ENCODE results near the gene ADAMTSL1. TPM values are rescaled to one million over a fixed set of nuclear protein-coding genes. Genes with fewer than 3 reads are reported as not detected.

ADAMTSL1 gene
- total RNA-seq, 1 experiment from 2014 or later: 0.94 TPM

- CTCF ChIA-PET: no interaction called here
- peaks cover 3% of the 10 kb centered on the region for H3K36me3 Mint-ChIP-seq
These were observed 214.9 kb downstream of the ADAMTSL1 start for GRCh38 chr9:18688581-18689565.

GRCh38 chr9:18689921-18690320 is 216.0 kb downstream of the ADAMTSL1 start:
- POLR2A ChIA-PET: no interaction called here
- H3K27me3 Mint-ChIP-seq (ENCODE audit: low read depth): no peaks in the 10 kb centered on the region
- CTCF ChIA-PET: no interaction called here
- TF ChIP-seq EMX1 (CRISPR knock-in tag; IDR thresholded peaks at IDR 0.05): no peak
- no peak for TF ChIP-seq FOXP1 (CRISPR knock-in tag; IDR thresholded peaks at IDR 0.05; ENCODE audit: borderline replicate concordance)
- TF ChIP-seq MAX (CRISPR knock-in tag; IDR thresholded peaks at IDR 0.05): no peak
- no peak for TF ChIP-seq CDX4 (CRISPR knock-in tag; IDR thresholded peaks at IDR 0.05; ENCODE audit: borderline replicate concordance)
- no peak for TF ChIP-seq ZBTB21 (CRISPR knock-in tag; IDR thresholded peaks at IDR 0.05; ENCODE audit: borderline replicate concordance)
- no peak for TF ChIP-seq AFF4 (CRISPR knock-in tag; IDR thresholded peaks at IDR 0.05; ENCODE audit: borderline replicate concordance)
- no peak for TF ChIP-seq ZNF232 (CRISPR knock-in tag; IDR thresholded peaks at IDR 0.05)
- peaks cover 12% of the 10 kb centered on the region for H3K36me3 Mint-ChIP-seq
- DNase-seq (ENCODE audit: low spot score) (no peak), ATAC-seq (no peak)
- peaks cover 14% of the 10 kb centered on the region for H3K9me3 Mint-ChIP-seq
- H3K4me1 Mint-ChIP-seq: no peaks in the 10 kb centered on the region
- no peak overlapping the region for H3K27ac Mint-ChIP-seq
- H3K4me3 Mint-ChIP-seq: no peak overlapping the region

More at GRCh38 chr9:18688581-18689565, 214.9 kb downstream of the ADAMTSL1 start:
- ATAC-seq (no peak), DNase-seq (ENCODE audit: low spot score) (no peak)
- no peaks in the 10 kb centered on the region for H3K4me1 Mint-ChIP-seq
- peaks cover 4% of the 10 kb centered on the region for H3K9me3 Mint-ChIP-seq
- H3K27me3 Mint-ChIP-seq (ENCODE audit: low read depth): no peaks in the 10 kb centered on the region
- no peak overlapping the region for H3K4me3 Mint-ChIP-seq
- POLR2A ChIA-PET: no interaction called here
- H3K27ac Mint-ChIP-seq: no peak overlapping the region
- TF ChIP-seq JUN (CRISPR knock-in tag; IDR thresholded peaks at IDR 0.05): no peak

GRCh38 chr9:18692268-18692667 is 218.3 kb downstream of the ADAMTSL1 start:
- ATAC-seq (no peak), DNase-seq (ENCODE audit: low spot score) (no peak)
- Mint-ChIP-seq H3K27ac (no peak overlapping the region), H3K9me3 (peaks cover 30% of the 10 kb centered on the region), H3K4me3 (no peak overlapping the region), H3K4me1 (no peaks in the 10 kb centered on the region), H3K36me3 (peaks cover 27% of the 10 kb centered on the region), H3K27me3 (ENCODE audit: low read depth) (peaks cover 2% of the 10 kb centered on the region; the same call in 1 of the 2 replicates)
- TF ChIP-seq ZNF121 (CRISPR knock-in tag; IDR thresholded peaks at IDR 0.05) (no peak), CREB1 (CRISPR knock-in tag; IDR thresholded peaks at IDR 0.05) (no peak), IRF1 (CRISPR knock-in tag; IDR thresholded peaks at IDR 0.05) (no peak), ESRRA (CRISPR knock-in tag; IDR thresholded peaks at IDR 0.05; ENCODE audit: borderline replicate concordance) (no peak), GRHL2 (CRISPR knock-in tag; IDR thresholded peaks at IDR 0.05; ENCODE audit: insufficient replicate concordance, severe bottlenecking) (no peak), E2F5 (CRISPR knock-in tag; IDR thresholded peaks at IDR 0.05) (no peak), NFATC4 (CRISPR knock-in tag; IDR thresholded peaks at IDR 0.05) (no peak), ZNF232 (CRISPR knock-in tag; IDR thresholded peaks at IDR 0.05) (no peak), OVOL2 (CRISPR knock-in tag; IDR thresholded peaks at IDR 0.05; ENCODE audit: borderline replicate concordance) (no peak), EMX1 (CRISPR knock-in tag; IDR thresholded peaks at IDR 0.05) (no peak), CDX4 (CRISPR knock-in tag; IDR thresholded peaks at IDR 0.05; ENCODE audit: borderline replicate concordance) (no peak)
- CTCF ChIA-PET: interaction anchor here (0.5 kb wide), 1 partner anchor 321 kb away, joined by 4 read pairs; no protein-coding TSS in a partner anchor
- POLR2A ChIA-PET: no interaction called here
